DMS53 treated with DMSO at 0.1 percent for 48 hours (cell line): ENCODE results near the gene USF2.

Source experiments
- DNase-seq: peaks from one replicate; lab custom pipeline; 2025; ENCODE audit not compliant: unreplicated experiment; lab: John Stamatoyannopoulos, UW

The USF2 gene

GRCh38 chr19:35316560-35316959 lies 47.8 kb downstream of the USF2 start:
- no peak for DNase-seq

GRCh38 chr19:35317464-35318043 lies 48.8 kb downstream of the USF2 start:
- DNase-seq: no peak

- no peak for DNase-seq
Observed at GRCh38 chr19:35318679-35319448, 50.1 kb downstream of the USF2 start.

GRCh38 chr19:35320065-35320713 lies 51.4 kb downstream of the USF2 start:
- DNase-seq: no peak

GRCh38 chr19:35321291-35321690 lies 52.5 kb downstream of the USF2 start:
- no peak for DNase-seq

- no peak for DNase-seq
Observed at GRCh38 chr19:35322014-35322413, 53.3 kb downstream of the USF2 start.

GRCh38 chr19:35327642-35328041 lies 58.9 kb downstream of the USF2 start:
- no peak for DNase-seq

GRCh38 chr19:35328851-35329285 lies 60.1 kb downstream of the USF2 start, which contains the start of gene CD22:
Gene CD22, plus strand, starts transcription at chr19:35329187. Its CDS starts 2,854 bp downstream, at chr19:35332041.
- DNase-seq: no peak

- no peak for DNase-seq
Observed at GRCh38 chr19:35329323-35329722, 60.6 kb downstream of the USF2 start.
